ENCODE results near the gene ZC3H10. TPM values are rescaled to one million over a fixed set of nuclear protein-coding genes. Genes with fewer than 3 reads are reported as not detected.
"Not testable (repeated sequence)": the region's sequence is repeated elsewhere in the genome, so short reads cannot be mapped to it uniquely, and the experiment has no call there.

Gene ZC3H10
- total and polyA plus RNA-seq, 12 donors, result 2.2 to 15.0 (median 7.6) TPM

DNA sequence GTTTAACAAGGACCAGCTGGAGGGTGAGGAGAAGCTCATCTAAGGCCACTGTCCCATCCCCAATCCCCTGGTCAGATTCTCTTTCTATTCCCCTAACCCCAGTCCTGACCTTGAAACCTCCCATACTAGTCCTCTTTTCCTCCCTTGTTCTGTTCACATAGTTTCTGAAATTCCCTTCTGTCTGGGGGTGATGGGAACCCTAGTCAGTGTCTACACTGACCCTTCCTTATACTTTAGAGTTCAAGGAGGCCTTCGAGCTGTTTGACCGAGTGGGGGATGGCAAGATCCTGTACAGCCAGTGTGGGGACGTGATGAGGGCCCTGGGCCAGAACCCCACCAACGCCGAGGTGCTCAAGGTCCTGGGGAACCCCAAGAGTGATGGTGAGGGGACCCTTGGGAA is 36.8 kb downstream of the ZC3H10 start:
- Histone ChIP-seq H3K9me3 (replicated peaks in 1 of 3) (no peaks in the 10 kb centered on the region), H3K4me3 (no peak overlapping the region), H3K27ac (no peak overlapping the region), H3K36me3 (replicated peaks in 1 of 2) (peaks cover 0 to 5% of the 10 kb centered on the region in 2 donors), H3K27me3 (no peaks in the 10 kb centered on the region), H3K4me1 (replicated peaks in 1 of 2) (peaks cover 21 to 33% of the 10 kb centered on the region in 2 donors)
- no peak for DNase-seq
- TF ChIP-seq, protein P1, sequence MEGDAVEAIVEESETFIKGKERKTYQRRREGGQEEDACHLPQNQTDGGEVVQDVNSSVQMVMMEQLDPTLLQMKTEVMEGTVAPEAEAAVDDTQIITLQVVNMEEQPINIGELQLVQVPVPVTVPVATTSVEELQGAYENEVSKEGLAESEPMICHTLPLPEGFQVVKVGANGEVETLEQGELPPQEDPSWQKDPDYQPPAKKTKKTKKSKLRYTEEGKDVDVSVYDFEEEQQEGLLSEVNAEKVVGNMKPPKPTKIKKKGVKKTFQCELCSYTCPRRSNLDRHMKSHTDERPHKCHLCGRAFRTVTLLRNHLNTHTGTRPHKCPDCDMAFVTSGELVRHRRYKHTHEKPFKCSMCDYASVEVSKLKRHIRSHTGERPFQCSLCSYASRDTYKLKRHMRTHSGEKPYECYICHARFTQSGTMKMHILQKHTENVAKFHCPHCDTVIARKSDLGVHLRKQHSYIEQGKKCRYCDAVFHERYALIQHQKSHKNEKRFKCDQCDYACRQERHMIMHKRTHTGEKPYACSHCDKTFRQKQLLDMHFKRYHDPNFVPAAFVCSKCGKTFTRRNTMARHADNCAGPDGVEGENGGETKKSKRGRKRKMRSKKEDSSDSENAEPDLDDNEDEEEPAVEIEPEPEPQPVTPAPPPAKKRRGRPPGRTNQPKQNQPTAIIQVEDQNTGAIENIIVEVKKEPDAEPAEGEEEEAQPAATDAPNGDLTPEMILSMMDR (IDR thresholded peaks at IDR 0.05), result no peak
- TF ChIP-seq POLR2A (IDR thresholded peaks at IDR 0.05), result no peak
- WGBS, 4 donors, result 89 to 96% (median 91%) methylated on average over 5 of the region's 5 CpGs
- intact Hi-C loops (cut with DNase I), result no loop called here

DNA sequence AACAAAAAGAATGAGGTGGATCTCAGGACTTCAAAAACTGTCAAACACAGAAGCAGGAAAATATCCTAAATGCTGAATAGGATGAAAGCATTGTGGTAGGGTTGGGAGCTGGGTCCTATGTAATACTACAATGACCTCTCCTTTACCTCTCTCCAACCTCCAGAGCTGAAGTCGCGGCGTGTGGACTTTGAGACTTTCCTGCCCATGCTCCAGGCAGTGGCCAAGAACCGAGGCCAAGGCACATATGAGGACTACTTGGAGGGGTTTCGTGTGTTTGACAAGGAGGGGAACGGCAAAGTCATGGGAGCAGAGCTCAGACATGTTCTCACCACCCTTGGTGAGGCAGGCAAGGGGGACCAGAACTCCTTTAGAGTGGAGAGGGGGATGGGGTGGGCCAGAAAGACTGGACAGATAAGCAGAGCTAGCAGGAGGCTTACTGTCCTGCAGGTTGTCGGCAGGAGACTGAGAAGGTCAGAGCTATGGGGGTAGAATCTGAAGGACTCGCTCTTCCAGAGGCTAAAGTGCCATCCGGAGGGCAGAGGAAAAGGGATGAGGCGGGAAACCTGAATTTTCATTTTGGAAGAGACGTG is 37.3 kb downstream of the ZC3H10 start:
- WGBS, 4 donors, result 91 to 95% (median 95%) methylated on average over 11 of the region's 11 CpGs
- peaks cover 0 to 10% of the 10 kb centered on the region in 2 donors for H3K36me3 ChIP-seq (replicated peaks in 1 of 2)
- no peaks in the 10 kb centered on the region for H3K9me3 ChIP-seq (replicated peaks in 1 of 3)
- H3K27me3 ChIP-seq, result no peaks in the 10 kb centered on the region
- H3K4me3 ChIP-seq, result no peak overlapping the region
- intact Hi-C loops (cut with DNase I), result no loop called here
- peaks cover 26 to 39% of the 10 kb centered on the region in 2 donors for H3K4me1 ChIP-seq (replicated peaks in 1 of 2)
- no peak for DNase-seq
- no peak overlapping the region for H3K27ac ChIP-seq
- no peak for TF ChIP-seq POLR2A (IDR thresholded peaks at IDR 0.05)
- TF ChIP-seq, protein P1 (IDR thresholded peaks at IDR 0.05), result no peak

- peak overlapping the region in 4 of 5 donors; percentile 94 to 98 (median 96) for H3K27ac ChIP-seq
- DNase-seq, result peak in 2 of 7 donors; percentile 25 to 39
- intact Hi-C loops (cut with DNase I); H3K27me3 ChIP-seq; H3K9me3 ChIP-seq (replicated peaks in 1 of 3): not testable (repeated sequence)
- peaks cover 29 to 40% of the 10 kb centered on the region in 2 donors for H3K4me1 ChIP-seq (replicated peaks in 1 of 2)
- peak overlapping the region in 2 of 4 donors; percentile 55 to 71 for H3K4me3 ChIP-seq
- peaks cover 0 to 23% of the 10 kb centered on the region in 2 donors for H3K36me3 ChIP-seq (replicated peaks in 1 of 2)
- 84 to 92% (median 89%) methylated on average over 21 of the region's 21 CpGs for WGBS, 4 donors
Observed at GRCh38 chr12:56156464-56157200, 38.6 kb downstream of the ZC3H10 start.

- TF ChIP-seq POLR2A (IDR thresholded peaks at IDR 0.05), result peak; percentile 6 to 30
- TF ChIP-seq, protein P1 (IDR thresholded peaks at IDR 0.05), result peak; percentile 22 to 87 (median 66)
- H3K9me3 ChIP-seq (replicated peaks in 1 of 3), result no peaks in the 10 kb centered on the region
- H3K27me3 ChIP-seq, result no peaks in the 10 kb centered on the region
- H3K27ac ChIP-seq, result peak overlapping the region; percentile 34 to 98 (median 96)
- intact Hi-C loops (cut with DNase I), result no loop called here
- peaks cover 0 to 31% of the 10 kb centered on the region in 2 donors for H3K36me3 ChIP-seq (replicated peaks in 1 of 2)
- H3K4me3 ChIP-seq, result peak overlapping the region in 2 of 4 donors; percentile 55 to 71
- H3K4me1 ChIP-seq (replicated peaks in 1 of 2), result peaks cover 29 to 37% of the 10 kb centered on the region in 2 donors
- peak; percentile 66 to 93 (median 84) for DNase-seq
- WGBS, 4 donors, result 5 to 8% (median 7%) methylated on average over 29 to 45 of the region's 45 CpGs
Observed at GRCh38 chr12:56157201-56158028, 39.3 kb downstream of the ZC3H10 start.

Measured in adrenal gland (tissue), 12 donors.